ENCODE measurements around the gene AASDHPPT. TPM values are rescaled to one million over a fixed set of nuclear protein-coding genes. Genes with fewer than 3 reads are reported as not detected.

The AASDHPPT gene
- total RNA-seq, 2 donors from 2014 or later = 17.4 to 17.5 TPM

GRCh38 chr11:106128740-106129139 lies 51.3 kb downstream of the AASDHPPT start:
- TF ChIP-seq, protein P1, sequence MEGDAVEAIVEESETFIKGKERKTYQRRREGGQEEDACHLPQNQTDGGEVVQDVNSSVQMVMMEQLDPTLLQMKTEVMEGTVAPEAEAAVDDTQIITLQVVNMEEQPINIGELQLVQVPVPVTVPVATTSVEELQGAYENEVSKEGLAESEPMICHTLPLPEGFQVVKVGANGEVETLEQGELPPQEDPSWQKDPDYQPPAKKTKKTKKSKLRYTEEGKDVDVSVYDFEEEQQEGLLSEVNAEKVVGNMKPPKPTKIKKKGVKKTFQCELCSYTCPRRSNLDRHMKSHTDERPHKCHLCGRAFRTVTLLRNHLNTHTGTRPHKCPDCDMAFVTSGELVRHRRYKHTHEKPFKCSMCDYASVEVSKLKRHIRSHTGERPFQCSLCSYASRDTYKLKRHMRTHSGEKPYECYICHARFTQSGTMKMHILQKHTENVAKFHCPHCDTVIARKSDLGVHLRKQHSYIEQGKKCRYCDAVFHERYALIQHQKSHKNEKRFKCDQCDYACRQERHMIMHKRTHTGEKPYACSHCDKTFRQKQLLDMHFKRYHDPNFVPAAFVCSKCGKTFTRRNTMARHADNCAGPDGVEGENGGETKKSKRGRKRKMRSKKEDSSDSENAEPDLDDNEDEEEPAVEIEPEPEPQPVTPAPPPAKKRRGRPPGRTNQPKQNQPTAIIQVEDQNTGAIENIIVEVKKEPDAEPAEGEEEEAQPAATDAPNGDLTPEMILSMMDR (IDR thresholded peaks at IDR 0.05) = no peak
- no peak for DNase-seq

DNA sequence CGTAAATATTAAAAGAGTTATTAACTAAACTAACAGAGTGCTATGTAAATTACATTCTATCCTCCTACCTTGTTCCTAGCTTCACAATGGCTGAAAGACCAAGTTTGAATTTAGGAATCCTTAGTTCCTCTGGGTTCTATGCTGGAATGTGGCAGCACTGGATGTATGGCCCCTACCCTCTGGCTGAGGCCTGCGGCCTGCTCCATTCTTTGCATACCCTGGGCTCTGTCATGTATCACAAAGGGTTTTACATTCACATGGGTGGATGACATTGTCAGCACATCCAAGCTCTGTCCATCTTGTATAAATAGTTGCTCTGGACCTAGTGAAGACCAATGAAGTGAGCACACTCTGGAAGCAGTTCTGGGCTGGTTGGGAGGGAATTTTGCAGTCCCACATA lies 54.5 kb downstream of the AASDHPPT start:
- Histone ChIP-seq H3K36me3 (no peaks in the 10 kb centered on the region), H3K4me3 (no peak overlapping the region), H3K4me1 (no peaks in the 10 kb centered on the region), H3K27ac (no peak overlapping the region), H3K9ac (ENCODE audit: low read depth in 2 of 2, low read length in 2 of 2) (no peak overlapping the region), H3K9me3 (no peaks in the 10 kb centered on the region), H3K27me3 (no peaks in the 10 kb centered on the region)
- intact Hi-C loops (cut with DNase I) = no loop called here
- no peak for DNase-seq
- TF ChIP-seq, protein P1 (IDR thresholded peaks at IDR 0.05) = no peak

More at GRCh38 chr11:106128740-106129139, 51.3 kb downstream of the AASDHPPT start:
- intact Hi-C loops (cut with DNase I) = no loop called here
- Histone ChIP-seq H3K9me3 (no peaks in the 10 kb centered on the region), H3K9ac (ENCODE audit: low read depth in 2 of 2, low read length in 2 of 2) (no peak overlapping the region), H3K4me3 (no peak overlapping the region), H3K27ac (no peak overlapping the region), H3K36me3 (no peaks in the 10 kb centered on the region), H3K27me3 (no peaks in the 10 kb centered on the region), H3K4me1 (no peaks in the 10 kb centered on the region)

DNA sequence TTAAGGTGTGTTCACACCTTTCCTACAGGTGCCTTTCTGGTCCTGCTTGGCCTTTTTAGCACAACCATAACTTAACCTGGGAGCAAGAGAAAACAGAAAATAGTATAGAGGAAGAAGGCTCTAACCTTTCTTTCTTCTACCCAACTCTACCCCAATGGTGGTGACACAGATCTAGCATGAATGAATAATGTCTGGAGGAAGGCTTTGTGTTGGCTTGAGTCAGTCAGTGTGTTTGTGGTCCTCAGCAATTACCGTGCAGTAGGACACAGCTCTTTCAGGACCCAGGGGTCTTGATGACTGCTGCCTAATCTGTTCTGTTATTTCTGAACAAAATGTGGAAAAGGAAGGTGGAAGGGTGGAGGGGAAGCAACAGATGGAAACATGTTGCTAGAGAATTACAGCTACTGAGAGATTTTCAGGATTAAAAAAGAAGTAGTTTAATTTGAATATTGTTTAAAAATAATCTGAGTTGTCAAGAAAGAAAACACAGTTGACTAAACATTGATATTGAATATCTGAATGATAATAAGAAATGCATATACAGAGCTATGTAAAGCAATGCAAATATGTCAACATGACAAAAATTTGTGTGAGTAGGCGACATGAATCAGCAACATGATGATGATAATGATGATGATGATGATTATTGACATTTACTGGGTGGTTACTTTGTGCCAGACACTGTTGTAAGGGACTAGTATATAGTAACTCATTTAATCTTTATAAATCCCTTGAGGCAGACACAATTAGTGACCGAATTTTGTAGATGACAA lies 55.3 kb downstream of the AASDHPPT start:
- Histone ChIP-seq H3K9ac (ENCODE audit: low read depth in 2 of 2, low read length in 2 of 2) (no peak overlapping the region), H3K27ac (no peak overlapping the region), H3K4me3 (no peak overlapping the region), H3K9me3 (no peaks in the 10 kb centered on the region), H3K27me3 (no peaks in the 10 kb centered on the region), H3K4me1 (no peaks in the 10 kb centered on the region), H3K36me3 (no peaks in the 10 kb centered on the region)
- intact Hi-C loops (cut with DNase I) = no loop called here
- DNase-seq = no peak
- TF ChIP-seq, protein P1 (IDR thresholded peaks at IDR 0.05) = no peak

DNA sequence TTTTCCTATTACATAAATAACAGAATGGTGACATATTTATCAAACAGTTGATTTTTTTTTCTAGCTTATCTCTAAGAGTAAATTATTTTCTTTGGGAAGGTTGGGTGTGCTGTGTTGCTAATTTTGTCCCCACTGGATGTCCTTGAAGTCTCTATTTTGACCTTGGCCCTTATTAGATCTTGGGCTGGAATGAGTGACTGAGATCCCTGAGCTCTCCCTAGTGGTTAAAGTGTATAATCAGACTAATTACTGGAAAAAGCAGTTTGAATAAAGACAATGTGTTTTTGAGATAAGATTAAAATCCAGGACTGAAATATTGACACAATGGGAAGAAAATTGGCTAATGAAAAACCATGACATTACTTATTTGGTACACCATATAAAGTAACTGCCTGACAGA lies 56.1 kb downstream of the AASDHPPT start:
- TF ChIP-seq, protein P1 (IDR thresholded peaks at IDR 0.05) = no peak
- intact Hi-C loops (cut with DNase I) = no loop called here
- Histone ChIP-seq H3K4me3 (no peak overlapping the region), H3K9ac (ENCODE audit: low read depth in 2 of 2, low read length in 2 of 2) (no peak overlapping the region), H3K36me3 (no peaks in the 10 kb centered on the region), H3K27me3 (no peaks in the 10 kb centered on the region), H3K9me3 (no peaks in the 10 kb centered on the region), H3K4me1 (no peaks in the 10 kb centered on the region), H3K27ac (no peak overlapping the region)
- DNase-seq = no peak

- no peaks in the 10 kb centered on the region for H3K9me3 ChIP-seq
- H3K27me3 ChIP-seq = no peaks in the 10 kb centered on the region
- intact Hi-C loops (cut with DNase I) = no loop called here
- TF ChIP-seq, protein P1 (IDR thresholded peaks at IDR 0.05) = no peak
- no peaks in the 10 kb centered on the region for H3K4me1 ChIP-seq
- DNase-seq = no peak
- H3K36me3 ChIP-seq = no peaks in the 10 kb centered on the region
- no peak overlapping the region for H3K9ac ChIP-seq (ENCODE audit: low read depth in 2 of 2, low read length in 2 of 2)
- H3K4me3 ChIP-seq = no peak overlapping the region
- H3K27ac ChIP-seq = no peak overlapping the region
Observed at GRCh38 chr11:106137061-106137460, 59.6 kb downstream of the AASDHPPT start.

Data from colonic mucosa (tissue), 4 donors.